GM18499 (cell line): ENCODE data around the gene DNAH6.

Source experiments
- ATAC-seq: cut with Tn5 transposase; IDR thresholded peaks from one replicate; pipeline ENCODE4 v1.9.1; 2021; ENCODE audit warnings: moderate number of reproducible peaks; ENCODE audit not compliant: insufficient read depth, unreplicated experiment

Gene DNAH6

DNA sequence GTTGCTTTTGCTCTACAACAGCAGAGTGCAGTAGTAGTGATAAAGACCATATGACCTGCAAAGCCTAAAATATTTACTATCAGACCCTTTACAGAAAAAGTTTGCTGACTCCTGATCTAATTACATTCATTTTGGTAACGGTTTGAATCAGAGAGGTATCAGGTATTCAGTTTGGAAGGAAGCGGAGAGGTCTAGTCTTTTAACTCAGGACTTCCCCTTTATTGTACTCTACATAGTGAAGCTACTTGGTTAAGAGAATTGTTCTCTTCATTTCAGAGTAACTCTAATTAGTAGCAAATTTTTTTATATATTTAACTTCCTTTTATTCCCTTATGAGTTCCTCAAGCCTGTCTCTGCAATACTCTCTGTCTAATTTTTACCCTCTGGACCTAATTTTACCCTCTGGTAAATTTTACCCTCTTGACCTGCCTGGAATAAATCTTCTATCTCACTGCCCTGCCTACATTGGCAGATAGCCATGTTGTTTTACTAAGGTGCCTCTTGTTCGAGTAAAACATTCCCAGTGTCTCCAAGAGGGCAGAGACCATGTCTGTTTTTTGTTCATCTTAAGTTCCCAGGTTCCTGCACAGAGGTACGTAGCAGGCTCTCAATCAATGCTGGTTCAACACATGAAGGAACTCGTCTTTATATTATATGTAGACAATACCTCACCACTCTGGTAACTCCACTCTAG, 170.6 kb downstream of the DNAH6 start:
- ATAC-seq = no peak

DNA sequence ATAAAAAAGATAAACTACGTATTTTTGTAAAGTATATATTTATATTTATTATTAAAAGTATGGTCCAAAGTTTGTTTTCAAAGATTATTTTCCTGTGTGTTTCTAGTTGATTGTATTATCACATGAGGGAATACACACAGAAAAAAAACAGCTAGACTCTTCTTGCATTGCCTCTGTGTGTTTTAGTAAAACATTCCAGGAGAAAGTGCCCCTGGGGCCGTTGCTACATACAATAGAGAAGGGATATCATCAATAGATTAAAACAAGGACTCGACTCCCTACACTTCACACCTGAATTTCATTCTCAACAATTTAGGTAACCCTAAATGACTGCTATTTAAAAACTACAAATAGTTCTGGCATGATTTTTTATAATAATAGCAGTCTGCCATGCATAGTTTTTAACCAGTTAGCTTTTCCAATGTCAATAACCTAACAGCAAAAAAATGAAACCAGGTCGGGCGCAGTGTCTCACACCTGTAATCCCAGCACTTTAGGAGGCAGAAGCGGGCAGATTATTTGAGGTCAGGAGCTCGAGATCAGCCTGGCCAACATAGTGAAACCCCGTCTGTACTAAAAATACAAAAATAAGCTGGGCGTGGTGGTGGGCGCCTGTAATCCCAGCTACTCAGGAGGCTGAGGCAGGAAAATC, 171.3 kb downstream of the DNAH6 start:
- ATAC-seq = no peak

GRCh38 chr2:84690225-84690624, 173.9 kb downstream of the DNAH6 start:
- no peak for ATAC-seq

DNA sequence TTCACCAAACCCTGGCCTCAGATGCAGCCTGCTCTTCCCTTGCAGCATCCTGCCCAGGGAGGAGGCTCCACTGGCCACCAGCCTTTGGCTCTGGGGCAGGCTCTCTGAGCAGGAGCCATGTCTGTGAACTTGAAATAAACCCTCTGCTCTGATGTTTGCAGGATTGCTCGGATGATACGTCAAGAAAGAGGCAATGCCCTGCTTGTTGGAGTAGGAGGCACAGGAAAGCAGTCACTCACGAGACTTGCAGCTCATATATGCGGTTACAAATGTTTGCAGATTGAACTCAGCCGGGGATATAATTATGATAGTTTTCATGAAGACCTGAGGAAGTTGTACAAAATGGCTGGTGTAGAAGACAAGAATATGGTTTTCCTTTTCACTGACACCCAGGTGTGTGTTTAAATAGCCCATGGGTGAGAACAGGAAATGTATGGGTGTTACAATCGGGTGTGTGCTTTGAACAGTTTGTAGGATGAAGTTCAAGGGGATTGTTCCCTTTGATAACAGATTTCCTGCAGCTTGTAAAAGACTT, 177.9 kb downstream of the DNAH6 start:
- no peak for ATAC-seq

GRCh38 chr2:84697895-84698294, 181.6 kb downstream of the DNAH6 start:
- ATAC-seq = no peak

GRCh38 chr2:84700006-84700405, 183.7 kb downstream of the DNAH6 start:
- no peak for ATAC-seq

DNA sequence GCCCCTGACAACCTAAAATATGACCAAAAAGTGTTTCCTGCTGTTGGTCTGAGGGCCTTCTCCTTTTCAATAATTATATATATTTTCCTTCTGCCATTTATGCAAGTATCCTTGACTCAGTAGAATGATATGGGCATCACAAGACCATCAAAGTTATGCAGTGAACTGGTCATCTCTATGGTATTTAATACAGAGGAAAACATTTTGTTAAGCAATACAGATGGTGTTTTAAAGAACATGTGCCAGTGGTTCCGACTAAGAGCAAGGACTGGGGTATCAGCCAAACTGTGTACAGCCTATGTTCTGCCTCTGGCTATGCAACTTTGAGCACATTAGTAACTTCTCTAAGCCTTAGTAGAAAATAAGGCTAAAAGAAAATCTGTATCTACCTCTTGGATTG, 185.6 kb downstream of the DNAH6 start:
- no peak for ATAC-seq

DNA sequence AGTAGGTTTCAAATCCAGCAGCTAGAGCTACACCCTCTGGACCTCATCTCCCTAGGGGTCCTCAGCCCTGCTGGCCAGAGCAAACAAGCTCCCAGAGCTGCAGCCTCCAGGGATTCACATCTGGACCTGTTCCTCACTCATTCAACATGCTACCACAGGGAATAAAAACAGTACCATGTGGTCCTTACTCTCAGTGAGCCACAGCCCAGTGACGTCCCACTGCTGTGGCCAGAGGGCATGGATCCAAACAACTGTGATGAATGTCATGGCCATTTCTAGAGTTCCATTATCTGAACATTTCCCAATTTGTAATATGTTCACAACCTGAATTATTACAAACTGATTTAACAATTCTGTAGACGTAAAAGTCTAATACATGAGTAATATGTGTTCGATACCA, 186.6 kb downstream of the DNAH6 start:
- no peak for ATAC-seq

GRCh38 chr2:84703831-84704230, 187.5 kb downstream of the DNAH6 start:
- no peak for ATAC-seq

DNA sequence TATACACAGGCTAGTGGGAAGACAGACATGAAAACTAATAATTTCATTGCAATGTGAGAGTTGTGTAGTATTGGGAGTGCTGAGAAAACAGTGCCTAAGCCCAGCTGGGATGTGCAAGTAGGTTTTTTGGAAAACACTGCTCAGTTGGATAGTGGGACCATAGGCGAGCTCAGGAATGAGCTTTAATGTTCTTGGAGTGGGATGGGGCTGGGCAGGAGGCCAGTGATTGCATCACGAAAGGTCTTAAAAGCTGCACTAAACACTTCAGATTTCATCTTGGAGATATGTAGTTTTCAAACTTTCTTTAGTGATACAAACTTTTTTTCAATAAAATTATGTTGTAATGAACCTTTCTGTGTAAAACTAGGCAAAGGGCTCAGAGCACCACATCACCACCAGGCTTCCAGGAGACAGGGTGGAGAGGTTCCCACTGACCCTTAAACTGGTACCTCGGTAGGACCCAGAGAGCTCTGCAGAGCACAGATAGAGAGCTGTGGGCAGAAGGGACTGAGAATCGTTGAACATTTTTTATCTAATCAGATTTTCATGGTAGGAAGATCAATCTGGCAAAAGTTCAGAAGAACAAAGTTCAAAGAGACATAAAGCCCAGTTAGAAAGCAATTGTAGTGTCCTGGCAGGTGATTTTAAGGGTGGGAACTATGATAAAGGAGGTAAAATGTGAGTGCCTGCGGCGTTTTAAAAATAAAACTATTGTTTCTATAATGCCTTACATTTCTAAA, 188.4 kb downstream of the DNAH6 start:
- no peak for ATAC-seq

GRCh38 chr2:84705858-84706257, 189.6 kb downstream of the DNAH6 start:
- ATAC-seq = no peak

DNA sequence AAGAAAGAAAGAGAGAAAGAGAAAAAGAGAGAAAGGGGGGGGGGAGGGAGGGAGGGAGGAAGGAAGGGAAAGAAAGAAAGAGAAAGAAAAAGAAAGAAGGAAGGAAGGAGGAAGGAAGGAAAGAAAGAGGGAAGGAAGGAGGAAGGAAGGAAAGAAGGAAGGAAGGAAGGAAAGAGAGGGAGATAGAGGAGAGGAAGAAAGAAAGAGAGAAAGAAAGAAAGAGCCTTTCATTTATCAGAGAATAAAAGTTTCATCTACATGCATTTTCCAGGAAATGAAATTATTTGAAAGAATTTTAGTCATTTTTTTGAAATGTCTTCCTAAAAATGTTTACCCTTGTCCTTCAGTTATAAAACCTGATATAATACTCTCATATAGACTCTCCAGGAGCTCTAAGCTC, 192.1 kb downstream of the DNAH6 start:
- ATAC-seq = no peak

DNA sequence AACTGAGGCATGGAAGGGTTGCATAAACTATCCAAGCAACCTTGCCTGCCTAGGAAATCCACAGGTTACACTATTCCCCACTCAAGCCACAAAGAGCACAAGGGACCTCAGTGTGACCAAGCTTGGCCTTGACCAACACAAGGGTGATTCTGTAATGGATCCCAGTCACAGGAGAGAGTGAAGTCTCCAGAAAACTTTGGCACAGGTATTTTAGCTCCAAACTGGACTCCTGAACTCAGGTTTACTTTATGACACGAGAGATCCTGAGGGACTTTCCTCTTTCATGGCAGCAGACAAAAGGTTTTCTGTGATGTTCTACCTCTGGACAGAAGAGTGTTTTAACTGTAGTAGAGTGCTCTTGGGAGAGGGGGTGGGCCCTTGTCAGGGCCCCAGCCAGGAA, 195.4 kb downstream of the DNAH6 start:
- ATAC-seq = no peak

GRCh38 chr2:84713441-84713840, 197.1 kb downstream of the DNAH6 start:
- no peak for ATAC-seq

GRCh38 chr2:84716564-84716963, 200.3 kb downstream of the DNAH6 start:
- ATAC-seq = no peak

GRCh38 chr2:84717302-84717701, 201.0 kb downstream of the DNAH6 start:
- no peak for ATAC-seq

DNA sequence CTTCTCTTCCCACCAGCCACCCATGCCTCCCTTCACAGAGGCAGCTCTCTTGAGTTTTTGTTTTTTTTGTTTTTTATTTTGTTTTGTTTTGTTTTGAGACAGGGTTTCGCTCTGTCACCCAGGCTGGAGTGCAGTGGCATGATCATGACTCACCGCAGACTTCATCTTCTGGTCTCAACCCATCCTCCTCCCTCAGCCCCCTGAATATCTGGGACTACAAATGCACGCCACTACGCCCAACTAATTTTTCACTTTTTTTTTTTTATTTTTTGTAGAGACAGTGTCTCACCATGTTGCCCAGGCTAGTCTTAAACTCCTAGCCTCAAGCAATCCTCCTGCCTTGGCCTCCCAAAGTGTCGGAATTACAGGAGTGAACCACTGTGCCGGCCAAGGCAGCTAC, 203.1 kb downstream of the DNAH6 start:
- ATAC-seq = no peak

DNA sequence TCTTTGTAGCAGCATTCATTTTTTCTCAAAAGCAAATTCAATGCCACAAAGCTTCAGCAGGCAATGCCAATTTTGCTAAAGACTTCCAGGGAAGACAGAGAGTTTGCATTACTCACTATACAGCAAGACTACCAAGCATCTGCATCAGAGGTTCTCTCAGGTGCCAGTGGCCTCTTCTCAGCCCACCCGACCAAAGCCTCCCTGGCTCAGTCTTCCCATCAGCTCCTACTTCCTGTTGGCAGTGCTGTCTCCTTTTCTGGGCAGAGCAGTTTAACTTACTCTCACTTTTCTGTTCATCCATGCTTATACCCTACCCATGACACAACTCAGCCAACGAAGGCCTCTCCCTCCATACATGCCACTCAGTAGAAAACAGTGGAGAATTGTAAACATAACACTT, 207.5 kb downstream of the DNAH6 start:
- ATAC-seq = no peak

DNA sequence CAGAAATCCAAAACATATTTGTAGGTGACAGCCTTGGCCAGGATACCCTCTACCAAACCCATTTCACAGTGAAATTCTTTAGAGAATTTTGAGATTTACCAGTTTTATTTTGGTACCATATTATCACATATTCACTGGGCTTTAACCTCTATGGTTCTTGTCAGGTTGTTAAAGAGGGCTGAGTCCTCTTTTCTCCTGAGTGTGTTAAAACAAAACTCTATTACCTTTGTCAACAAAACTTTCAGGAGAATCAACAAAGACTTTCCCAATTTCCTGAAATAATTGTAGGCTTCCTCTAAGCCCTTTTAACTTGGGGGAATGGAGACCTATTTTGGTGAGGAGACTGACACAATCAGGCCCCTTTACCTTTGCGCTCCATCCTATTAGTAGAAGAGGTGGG, 209.4 kb downstream of the DNAH6 start:
- ATAC-seq = no peak

DNA sequence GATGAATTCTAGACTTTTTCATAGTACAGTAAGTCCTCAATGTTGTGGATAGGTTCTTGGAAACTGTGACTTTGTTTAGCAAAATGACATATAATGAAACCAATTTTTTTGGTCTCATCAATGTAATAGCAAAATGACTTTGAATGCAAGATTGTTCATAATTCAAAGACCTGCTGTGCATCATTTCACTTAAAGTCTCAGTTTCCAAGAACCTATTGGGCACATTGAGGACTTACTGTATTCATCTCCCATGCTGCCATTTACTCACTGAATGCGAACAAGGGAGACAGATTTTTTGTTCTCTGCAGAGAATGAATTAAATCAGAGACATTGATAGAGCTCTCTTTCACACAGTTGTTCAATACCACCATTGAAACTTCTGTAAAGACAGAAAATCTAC, 211.0 kb downstream of the DNAH6 start:
- ATAC-seq = no peak

DNA sequence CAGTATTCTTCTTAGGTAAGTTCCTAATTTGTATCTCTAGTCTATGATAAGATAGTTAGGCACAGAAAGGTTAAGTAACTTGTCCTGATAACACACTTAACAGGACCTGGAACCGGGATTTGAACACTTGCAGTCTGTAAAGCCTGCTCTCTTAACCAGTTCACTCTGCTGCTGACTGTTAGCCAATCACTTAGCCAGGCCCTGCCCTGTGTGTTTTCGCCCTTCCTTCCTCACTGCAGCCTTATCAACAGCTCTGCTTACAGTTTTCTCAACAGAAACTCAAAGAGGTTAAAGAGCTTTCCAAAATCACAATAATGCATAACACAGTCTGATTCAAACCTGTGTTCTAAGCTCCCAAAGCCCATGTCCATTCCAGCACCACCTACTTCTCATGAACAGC, 212.9 kb downstream of the DNAH6 start:
- no peak for ATAC-seq
